Right renal pelvis (tissue), 4 donors: ENCODE data around the gene CFP. TPM values are rescaled to one million over a fixed set of nuclear protein-coding genes. Genes with fewer than 3 reads are reported as not detected.

Source experiments
- DNase-seq, 4 donors: peaks; one replicate each; pipeline ENCODE4 v3.0.0-alpha.2; 2013; ENCODE audit warnings: low read depth in 4 of 4, low spot score in 3 of 4, missing footprints in 1 of 4
- polyA plus RNA-seq, 4 donors: library from polyadenylated mRNA; unstranded; fragments of 120-200 nt; gene quantifications; one replicate each; pipeline ENCODE4 v1.2.1, GENCODE V29; 2013; ENCODE audit not compliant: insufficient read length in 4 of 4

Gene CFP
- polyA plus RNA-seq, 4 donors = 0.91 to 1.3 (median 1.3) TPM

DNA sequence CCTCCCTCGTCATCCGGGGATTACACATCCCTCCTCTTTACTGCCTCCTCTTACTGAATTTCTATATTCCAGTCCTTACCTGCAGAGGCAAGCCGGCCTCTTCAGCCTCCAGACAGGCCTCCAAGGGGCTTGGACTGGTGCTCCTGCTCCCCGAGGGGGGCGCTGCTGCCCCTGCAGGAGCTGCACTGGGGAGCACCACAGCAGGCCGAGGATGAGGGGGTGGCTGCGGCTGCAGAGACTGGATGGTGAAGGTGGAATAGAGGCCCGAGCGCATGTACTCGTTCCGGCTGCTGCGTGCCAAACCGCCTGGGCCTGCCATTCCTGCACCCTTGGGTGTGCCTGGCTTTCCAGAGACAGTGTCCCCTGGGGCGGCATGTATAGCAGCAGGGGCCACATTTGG, 9.1 kb upstream of the CFP start:
- no peak for DNase-seq

DNA sequence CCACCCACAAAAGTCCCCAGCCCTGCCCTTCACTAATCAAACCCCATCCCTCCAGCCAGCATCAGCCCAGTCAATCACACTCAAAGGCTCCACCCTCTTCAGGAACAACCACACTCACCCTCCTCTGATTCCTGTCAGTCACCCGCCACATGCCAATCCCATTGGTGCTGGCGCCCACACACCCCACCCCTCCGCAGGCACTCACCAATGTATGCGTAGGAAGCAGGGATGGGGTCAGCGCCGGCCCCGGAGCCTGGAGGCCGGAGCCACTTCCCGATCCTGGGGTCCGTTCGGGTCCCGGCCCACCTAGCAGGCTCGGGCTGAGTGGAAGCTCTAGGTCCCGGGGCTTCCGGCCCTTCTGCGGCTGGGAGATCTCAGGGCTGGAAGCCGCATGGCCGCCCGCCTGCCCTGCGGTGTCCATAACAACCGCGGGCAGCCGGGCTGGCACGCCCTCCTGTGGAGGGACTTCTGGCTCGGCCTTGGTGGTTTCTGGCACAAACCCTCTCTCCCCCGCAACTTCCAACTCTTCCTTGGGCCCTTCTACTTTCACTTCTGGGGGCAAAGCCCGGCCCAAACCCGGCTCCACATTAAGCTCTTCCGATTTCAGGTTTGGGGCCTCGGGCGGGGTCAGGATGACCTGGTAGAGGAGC, 7.9 kb upstream of the CFP start:
- no peak for DNase-seq

DNA sequence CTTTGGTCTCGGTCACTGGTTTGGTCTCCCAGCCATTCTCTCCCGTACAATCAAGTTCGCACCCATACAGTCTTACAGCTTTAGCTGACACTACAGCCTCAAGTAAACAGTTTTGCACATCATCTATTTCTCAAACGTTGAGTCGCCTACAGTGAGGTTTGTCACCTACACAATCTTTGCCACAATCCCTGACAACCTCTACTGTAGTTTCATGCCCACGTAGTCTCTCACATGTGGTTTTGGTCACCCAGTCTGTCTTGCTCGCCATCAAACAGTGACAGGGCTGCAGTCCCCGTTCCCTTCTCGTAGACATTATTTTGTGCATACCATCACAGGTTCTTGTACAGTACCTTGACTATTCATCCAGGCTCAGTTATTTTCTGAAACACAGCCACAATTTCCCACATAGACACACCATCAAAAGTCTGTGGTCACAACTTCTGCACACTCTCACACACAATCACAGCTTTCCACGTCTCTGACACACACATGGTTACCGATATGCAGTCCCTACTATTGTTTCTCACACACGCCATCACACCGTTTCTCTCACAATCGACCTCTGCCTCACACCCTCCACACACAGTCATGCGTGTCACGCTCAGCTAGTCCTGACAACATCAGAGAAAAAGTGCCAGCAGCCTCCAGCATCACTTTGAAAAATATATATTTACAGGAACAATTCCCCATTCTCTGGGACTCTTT, 5.3 kb upstream of the CFP start:
- no peak for DNase-seq

DNA sequence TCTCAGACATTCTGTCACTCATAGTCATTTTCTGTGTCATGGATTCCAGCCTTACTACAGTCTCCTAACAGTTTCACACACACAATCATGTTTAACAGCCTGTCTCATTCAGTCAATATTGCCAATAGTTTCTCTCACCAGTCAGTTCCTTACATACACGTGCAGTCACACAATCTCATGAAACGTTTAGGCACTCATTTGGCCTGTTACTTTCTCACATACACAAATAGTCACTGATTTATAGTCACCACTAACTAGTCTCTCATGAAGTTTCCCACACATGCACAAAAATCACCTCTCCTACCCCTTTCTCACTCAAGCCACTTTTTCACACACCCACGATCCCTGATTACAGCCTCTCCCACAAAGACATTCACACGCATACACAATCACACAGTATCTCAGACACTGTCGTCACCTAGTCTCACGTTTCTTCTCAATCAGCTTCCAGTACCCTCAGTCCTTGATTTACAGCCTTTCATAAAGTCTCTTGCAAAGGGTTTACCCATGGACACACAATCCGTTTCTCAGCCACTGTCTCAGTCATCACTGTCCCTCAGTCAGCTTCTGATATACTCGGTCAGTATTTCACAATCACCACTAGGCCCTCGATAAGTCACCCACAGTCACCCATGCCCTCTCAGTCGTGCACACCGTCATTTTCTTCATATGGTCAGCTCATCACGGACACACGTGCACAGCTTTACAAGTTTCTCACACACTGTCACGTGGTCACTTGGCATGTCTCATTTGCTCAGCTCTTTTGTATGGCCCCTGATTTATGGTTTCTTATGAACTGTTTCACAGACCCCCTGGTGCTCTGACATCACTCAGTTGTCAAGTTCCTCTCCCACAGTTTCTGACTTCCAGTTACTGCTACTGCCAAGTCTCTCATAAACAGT, 4.2 kb upstream of the CFP start:
- DNase-seq = no peak

DNA sequence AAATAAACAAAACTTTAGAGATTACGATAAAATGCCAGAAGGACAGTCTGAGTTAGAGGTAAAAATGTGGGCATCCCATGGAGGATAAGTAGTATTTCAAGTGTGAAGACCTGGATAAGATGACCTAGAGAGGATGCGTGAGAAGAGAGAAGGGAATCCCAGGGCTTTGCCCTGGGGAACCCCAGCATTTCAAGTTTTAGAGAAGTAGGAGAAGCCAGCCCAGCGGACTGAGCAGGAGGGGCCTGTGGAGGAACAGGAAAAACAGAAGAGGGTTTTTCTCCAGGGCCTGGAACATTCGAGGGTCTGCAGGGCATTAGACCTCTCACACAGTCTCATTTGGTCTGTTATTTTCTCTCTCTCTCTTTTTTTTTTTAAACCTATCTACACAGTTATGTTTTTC, 2.9 kb upstream of the CFP start:
- no peak for DNase-seq

DNA sequence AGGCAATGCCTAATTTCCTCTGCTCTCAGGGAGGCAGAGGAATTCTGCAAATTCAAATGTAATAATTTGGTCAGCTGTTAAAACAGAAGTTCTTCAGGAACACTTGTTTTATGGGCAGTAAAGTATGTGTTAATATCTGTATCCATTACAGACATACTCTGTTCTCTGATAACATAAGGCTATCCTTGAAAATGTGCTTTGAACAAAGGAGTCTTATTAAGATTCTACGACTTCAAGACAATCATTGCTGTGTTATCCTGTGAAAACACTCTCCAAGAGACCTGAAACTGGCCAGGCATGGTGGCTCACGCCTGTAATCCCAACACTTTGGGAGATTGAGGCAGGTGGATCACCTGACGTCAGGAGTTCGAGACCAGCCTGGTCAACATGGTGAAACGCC, 1.9 kb upstream of the CFP start:
- DNase-seq = no peak

DNA sequence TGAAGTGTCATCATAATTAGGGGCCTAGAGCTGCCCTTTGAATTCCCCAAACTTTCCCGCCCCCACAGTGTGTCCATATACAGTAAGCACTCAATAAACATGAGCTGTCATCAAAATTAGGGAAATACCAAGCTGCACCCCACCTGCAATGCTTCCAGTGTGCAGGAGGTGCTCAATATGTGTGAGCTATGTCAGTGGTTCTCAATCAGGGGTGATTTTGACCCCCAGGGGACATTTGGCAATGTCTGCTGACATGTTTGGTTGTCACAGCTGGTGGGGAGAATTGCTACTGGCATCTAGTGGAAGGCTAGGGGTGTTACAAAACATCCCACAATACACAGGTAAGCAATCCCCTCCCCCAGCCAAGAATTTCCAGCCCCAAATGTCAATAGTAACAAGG, 748 bp downstream of the CFP start:
- DNase-seq = no peak

DNA sequence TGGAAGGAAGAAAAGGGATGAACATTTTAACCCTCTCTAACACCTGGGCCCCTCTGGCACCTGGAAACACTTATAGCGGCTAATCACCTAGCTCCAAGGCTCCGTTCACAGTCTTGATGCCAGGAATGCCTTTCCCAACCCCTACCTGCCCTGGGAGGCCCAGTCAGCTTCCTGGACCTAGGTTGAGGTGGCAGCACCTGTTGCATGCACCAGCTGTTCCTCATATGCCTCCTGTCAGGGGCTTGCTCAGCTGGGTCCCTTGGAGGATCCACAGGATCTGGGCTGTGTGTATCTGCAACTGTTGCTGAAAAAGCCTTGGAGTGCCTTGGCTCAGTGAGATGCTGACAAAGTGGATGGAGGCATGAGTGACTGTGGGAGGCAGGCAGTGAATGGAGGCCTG, 4.4 kb downstream of the CFP start:
- DNase-seq = no peak

DNA sequence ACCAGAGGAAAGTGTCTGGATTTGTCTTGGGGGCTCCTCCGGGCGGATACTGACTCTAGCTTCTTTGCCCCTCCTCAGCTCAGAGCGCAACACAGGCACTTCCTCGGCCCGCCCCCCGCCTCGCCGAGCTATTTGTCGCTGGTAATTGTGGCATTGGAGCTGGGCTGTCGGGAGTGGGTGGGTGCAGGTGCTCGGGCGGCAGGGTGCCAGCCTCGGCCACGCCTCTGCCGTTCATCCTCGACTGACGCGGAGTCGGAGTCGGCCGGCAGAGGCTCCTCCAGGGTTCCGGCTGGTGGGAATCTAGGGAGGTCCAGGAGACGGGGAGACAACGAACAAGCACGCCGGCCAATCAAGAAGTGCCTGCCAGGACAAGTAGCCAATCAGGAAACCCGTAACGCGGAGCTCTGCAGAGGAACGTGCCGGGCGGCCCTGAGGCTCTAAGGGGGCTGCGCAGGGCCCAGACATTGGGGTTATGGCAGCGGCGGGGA, 6.1 kb downstream of the CFP start:
- DNase-seq = peak; percentile 34 to 43 (median 40)

DNA sequence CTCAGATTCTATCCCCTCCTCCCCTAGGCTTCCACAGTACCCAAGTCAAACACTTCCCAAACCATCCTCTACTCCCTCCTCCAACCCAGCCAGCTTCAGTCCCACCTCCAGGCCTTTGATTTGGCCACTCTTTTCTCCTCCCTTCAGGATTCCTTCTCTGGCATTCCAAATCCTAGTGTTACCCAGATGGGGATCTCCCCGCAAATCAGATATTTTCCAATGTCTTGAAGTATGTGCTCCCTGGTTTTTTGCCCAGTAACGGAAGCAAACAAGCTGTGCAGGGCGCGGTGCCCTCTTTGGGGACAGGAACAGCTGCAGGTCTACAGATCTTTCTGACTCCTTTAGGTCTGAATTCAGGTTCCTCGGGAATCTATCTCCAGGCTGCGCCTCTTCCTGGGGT, 7.9 kb downstream of the CFP start:
- DNase-seq = no peak

DNA sequence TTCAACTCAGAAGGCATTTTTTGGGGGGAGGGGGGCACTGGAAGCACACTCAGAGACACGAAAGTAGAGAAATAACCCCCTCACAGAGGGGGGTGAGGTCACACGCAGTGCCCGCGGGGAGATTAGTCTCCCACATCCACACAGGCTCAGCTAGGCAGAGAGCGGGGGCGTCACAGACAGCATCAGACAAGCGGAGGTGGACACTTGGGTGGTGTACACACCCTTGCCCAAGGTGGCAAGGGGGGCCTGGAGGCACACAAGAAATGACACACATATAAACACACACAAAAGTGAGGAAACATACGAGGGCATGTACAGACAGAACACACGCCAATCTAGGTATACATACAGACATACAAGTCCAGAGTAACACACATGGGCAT, 9.4 kb downstream of the CFP start:
- no peak for DNase-seq

DNA sequence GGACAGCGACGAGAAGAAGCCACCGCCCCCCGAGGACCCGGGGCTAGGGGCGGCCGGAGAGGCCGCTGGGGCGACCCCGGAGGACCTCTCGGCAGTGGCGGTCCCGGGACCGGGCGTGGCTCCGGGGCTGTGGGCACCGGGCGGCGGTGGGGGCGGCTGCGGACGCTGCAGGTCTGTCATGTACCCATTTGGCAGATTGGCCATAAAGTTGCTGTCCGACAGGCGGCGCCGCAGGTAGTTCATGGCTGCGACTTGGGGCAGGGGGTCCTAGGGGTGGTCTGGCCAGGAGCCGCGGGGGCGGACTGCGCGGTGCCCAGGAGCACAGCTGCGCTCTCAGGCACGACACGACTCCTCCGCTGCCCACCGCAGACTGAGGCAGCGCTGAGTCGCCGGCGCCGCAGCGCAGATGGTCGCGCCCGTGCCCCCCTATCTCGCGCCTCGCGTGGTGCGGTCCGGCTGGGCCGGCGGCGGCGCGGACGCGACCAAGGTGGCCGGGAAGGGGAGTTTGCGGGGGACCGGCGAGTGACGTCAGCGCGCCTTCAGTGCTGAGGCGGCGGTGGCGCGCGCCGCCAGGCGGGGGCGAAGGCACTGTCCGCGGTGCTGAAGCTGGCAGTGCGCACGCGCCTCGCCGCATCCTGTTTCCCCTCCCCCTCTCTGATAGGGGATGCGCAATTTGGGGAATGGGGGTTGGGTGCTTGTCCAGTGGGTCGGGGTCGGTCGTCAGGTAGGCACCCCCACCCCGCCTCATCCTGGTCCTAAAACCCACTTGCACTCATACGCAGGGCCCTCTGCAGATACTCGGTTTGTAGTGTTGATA, 10.0 kb downstream of the CFP start, which contains the start of gene SYN1:
SYN1 (minus strand) TSS at position 372 of the 817 bp plus-strand sequence; CDS start at position 243, 129 bp downstream.
- peak; percentile 40 to 60 (median 46) for DNase-seq

DNA sequence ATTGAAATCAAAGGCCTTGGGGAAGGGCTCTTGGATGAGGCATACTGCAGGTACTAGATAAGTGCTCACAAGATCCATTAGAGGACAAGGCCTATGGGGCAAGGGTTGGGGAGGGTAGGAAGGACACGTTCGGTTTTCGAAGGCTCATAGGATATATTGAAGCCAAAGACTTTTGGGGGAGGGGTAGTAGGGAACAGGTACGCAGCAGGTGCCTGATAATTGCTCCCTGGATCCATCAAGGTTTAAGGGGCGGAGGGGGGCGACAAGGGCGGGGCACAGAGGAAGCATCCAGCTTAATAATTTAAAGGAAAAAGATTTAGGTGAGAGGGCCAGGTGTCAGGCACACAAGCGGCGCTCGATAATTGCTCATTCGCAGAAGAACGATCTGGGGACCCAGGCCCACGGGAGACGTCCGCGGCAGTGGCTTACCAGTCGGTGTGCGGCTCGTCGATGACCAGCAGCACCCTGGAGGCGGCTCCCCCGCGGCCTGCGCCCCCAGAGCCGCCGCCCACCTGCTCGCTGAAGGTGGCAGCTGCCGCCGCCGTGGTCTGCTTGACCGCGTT, 10.7 kb downstream of the CFP start:
- no peak for DNase-seq

DNA sequence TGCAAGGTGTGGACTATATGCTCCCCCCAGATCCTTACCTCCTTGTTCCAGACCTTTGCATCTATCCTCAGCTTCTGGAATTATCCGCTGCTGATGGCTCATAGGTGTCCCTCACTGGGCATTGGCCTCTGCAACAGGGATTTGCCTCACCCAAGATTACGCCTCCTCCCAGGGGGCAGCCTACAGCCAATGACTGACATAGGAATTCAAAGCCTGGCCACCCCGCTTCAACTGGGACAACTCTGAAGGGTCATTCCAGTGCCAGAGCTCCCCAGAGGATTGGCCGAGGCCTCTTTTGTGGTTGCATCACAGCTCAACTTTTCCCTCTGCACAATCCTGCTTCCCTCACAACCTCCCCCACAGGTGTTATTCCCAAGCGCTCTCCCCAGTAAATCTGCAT, 15.1 kb downstream of the CFP start:
- DNase-seq = no peak

DNA sequence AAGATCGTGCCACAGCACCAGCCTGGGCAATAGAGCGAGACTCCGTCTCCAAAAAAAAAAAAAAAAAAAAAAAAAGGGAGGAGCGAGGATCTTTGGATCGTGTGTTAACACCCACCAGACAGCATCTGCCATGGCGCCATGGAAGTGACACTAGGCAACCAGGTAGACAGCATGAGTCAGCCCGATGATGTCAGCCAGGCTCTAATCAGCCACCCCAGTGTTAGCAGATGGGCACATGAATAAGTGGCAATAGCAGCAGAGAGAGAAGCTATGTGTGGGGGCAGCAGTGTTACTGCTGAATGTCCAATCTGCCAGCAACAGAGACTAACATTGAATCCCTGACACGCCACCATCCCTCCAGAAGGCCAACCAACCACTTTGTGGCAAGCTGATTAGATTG, 16.6 kb downstream of the CFP start:
- DNase-seq = no peak

DNA sequence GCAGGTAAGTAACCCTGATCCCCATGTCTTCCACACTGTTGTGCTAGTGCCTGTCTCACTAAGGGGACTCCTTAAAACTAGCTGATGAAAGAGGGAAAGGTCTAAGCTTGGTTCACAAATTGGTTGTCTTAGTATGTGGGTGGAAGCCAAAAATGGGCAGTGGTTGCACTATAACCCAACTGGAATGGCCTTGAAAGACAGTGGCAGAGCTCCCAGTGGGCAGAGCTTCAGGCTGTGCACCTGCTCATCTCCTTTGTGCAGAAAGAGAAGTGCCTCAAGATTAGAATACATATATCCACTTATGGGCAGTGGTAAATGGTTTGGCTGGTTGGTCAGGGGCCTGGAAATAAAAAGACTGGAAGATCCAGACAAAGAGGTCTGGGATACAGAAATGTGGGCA, 17.3 kb downstream of the CFP start:
- DNase-seq = no peak

DNA sequence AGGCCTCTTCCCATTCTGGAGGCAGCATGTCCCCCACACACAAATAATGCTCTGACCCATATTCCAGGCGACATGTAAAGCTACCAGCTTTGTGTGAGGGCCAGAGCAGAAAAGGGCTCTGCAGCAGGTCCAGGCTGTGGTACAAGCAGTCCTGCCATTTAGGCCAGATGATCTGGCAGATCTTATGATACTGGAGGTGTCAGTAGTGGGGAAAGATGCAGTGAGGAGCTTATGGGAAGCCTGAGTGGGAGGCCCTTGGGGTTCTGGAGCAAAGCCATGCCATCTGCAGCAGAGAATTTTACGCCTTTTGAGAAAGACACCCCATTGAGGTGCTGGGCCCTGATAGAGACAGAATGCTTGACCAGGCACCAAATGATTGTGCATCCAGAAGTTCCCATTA, 17.8 kb downstream of the CFP start:
- no peak for DNase-seq

DNA sequence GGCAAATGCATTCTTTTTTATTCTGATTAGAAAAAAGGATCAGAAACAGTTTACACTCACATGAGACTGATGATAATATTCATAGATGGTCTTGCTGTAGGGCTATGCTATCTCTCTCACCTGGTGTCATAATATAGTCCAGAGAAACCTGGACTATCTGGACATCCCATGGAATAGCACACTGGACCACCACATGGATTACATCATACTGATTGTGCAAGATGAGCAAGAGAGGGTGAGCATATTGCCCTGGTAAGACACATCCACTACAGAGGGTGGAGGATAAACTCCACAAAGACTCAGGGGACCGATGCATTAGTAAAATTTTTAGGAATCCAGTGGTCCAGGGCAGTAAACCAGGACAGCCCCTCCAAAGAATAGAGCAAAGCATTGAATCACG, 18.2 kb downstream of the CFP start:
- no peak for DNase-seq

DNA sequence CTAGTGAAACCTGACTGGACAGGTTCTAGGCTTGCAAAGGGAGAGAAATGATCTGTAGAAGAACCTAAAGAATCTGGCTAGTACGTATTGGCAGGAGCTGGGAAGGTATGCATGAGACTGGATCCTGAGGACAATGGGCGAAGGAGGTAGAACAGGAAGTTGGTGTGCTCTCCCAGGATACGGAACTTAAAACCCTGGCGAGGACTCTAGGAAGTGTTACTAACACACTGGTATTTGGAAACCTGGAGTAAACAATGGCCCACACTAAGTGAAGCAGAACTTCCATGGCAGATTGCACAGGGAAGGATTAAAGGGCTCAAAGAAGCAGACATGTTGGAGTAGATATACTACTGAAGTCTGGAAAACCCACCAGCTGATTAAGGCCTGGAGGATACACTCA, 19.2 kb downstream of the CFP start:
- DNase-seq = no peak

DNA sequence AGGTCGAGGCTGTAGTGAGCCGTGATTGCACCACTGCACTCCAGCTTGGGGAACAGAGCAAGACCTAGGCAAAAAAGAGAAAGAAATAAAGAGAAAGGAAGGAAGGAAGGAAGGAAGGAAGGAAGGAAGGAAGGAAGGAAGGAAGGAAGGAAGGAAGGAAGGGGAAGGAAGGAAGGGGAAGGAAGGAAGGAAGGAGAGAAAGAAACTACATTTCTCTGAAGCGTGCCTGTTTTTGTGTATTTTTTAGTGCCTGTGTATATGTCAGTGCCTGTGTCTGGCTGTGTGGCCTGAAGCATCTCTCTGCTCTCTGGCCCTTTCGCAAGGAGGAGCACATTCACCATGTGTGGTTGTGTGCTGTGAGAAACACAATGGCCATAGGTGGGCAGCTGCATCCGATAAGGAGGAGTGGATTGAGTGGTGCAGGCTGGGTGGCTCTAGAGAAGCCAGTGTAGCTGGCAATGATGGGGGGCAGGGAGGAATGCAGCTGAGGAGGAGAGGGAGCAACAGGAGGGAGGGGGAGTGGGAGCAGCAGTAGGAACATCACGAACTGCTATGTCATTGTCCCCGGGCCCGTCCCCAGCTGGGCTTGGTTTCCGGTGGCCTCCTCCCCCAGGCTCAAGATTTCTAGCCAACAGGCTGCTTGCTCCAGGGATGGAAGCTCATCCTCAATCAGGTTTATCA, 21.5 kb downstream of the CFP start:
- no peak for DNase-seq
